Measurements from ENCODE around the gene IP6K1.
"Not testable (repeated sequence)": the region's sequence is repeated elsewhere in the genome, so short reads cannot be mapped to it uniquely, and the experiment has no call there.

The IP6K1 gene

DNA sequence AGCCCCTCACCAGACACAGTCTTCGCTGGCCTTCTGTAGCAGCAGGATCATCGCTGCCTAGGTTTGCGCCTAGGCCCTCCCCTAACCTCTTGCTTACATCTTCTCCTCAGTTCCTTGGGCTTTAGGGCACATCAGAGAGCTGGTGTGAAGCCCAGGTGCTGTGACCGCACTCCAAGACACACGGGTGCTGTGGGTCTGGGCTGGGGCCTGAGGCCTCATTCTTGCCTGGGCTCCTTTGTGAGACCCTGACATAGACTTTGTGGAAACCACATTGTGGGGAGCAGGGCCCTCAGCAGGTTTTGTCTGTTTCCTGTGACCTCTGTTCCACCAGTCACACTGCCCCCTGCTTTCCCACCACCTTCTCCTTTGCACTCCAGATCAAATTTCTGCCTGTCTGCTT, 74.9 kb downstream of the IP6K1 start:
- DNase-seq (ENCODE audit: low spot score) = no peak

DNA sequence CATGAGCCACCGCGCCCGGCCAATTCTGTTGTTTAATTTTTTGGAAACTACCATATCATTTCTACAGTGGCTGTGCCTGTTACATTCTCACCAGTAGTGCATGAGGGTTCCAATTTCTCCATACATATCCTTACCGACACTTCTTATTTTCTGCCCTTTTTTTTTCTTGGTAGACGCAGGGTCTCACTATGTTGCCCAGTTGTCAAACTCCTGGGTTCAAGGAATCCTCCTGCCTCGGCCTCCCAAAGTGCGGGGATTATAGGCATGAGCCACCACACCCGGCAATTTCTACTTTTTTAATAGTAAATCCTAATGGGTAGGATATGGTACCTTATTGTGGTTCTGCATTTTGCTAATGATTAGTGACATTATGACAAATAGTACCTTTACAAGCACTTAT, 76.5 kb downstream of the IP6K1 start:
- DNase-seq (ENCODE audit: low spot score) = no peak

DNA sequence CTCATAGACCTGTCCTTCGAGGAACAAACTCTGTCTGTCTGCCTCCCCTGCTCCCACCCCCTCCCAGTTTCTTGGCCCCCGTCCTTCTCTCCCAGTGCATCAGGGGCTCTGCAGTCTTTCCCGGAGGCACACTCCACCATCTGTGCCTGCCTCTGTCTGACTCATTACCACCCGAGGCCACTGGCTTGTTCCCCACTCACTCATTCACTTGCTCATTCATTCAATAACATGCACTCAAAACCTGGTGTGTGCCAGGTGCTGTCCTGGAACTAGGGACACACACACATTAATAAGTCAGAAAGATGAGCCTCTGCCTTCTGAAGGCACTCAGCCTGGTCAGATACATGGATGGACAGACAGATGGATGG, 79.2 kb downstream of the IP6K1 start:
- DNase-seq (ENCODE audit: low spot score) = peak; percentile 20

DNA sequence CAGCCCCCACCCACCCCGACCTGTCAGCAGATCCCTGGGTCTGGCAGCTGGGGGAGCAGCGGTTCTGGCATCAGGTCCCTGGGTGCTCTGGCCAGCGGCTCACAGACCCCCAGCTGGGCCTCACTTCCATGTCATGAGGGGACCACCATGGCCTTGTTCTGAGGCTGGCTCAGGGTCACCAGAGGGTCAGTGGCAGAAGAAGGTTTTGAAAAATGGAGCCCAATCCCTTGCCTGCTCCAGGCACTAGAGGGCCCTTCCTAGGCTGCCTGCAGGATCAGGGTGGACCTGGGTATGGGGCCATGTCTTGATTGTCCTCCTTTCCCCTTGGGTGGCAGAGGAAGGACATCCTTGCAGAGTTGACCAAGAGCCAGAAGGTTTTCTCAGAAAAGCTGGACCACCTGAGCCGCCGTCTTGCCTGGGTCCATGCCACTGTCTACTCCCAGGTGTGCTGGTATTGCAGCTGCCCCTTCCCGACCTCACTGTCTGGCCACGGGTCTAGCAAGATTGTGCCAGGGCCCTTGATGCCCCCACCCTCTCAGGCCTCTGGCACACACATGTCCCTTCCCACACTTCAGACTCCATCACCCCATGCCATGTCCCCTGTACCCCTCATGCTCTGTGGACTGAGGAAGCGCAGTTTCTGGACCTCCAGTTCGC, 79.8 kb downstream of the IP6K1 start:
- DNase-seq (ENCODE audit: low spot score) = no peak

DNA sequence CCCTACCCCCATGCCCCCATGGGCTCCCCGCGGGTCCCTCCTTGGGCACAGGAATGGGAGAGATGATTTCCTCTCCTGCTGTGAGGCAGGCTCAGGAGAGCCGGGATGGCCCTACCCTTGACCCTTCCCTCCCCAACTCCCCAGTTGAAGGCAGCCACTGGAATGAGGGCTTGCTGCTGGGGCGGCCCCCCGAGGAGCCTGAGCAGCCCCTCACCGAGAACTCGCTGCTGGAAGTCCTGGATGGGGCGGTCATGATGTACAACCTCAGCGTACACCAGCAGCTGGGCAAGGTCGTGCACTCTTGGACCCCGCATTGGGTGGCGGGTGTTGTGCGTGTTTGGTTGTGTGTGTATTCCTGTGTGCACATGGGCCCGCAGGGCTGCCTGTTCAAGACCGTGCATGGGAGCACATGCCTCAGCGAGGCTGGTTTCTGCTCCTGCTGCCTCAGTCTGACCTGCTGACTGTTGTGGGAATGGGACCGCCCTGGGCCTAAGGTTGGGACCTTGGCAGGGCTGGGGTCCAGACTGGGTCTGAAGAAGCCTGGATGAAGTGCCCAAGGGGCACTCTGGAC, 80.9 kb downstream of the IP6K1 start:
- DNase-seq (ENCODE audit: low spot score) = no peak

DNA sequence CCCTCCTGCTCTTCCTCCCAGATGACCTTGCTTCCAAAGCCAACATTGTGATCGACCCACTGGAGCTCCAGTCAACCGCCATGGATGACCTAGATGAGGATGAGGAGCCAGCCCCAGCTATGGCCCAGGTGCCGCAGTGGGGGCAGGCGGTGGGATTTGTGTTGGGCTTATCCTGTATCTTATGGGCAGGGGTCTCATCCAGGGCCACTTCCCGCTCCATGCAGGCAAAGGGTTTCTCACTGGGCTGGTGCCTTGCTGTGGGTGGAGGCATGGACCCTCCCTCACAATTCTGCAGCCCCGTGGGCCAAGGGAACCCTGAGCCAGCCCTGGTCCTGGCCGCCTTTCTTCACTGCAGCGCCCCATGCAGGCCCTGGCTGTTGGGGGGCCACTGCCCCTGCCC, 81.7 kb downstream of the IP6K1 start:
- no peak for DNase-seq (ENCODE audit: low spot score)

DNA sequence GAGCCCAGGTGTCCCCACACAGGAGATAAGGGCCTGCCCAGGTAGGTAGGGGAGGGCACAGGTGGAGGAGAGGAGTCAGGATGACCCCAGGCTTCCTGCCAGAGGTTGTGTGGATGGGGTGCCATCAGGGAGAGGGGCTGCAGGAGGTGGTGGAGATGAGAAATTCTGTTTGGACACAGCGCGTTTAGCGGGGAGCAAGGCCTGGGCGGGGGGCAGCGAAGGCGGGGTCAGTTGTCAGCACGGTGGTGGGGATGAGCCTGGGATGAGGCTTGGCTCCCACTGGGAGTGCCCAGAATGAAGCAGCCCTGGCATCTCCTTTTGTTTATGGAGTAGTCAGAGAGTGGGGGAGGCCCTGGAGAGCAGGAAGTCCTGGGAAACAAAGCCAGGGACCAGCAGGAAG, 82.4 kb downstream of the IP6K1 start:
- no peak for DNase-seq (ENCODE audit: low spot score)

DNA sequence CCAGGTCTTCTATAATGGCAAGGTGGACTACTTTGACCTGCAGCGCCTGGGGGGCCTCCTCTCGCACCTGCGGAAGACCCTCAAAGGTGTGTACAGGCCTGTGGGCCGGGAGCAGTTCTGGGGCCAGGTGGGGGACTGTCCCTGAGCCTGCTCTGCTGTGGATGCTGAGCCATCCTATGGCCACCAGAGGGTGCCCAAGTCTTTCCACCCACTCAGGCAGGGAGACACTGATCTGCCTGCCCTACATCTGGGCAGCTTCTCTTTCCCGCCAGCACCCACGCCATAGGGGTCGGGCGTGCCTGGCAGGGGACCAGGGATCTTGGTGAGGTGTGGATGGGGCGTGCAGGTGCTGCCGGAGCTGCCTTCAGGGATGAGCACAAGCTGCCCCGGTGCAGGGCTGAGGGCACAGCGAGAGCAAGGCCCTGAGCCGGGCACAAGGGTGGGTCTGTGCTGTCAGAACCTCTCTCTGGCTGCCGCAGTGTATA, 82.9 kb downstream of the IP6K1 start:
- DNase-seq (ENCODE audit: low spot score) = peak; percentile 68

DNA sequence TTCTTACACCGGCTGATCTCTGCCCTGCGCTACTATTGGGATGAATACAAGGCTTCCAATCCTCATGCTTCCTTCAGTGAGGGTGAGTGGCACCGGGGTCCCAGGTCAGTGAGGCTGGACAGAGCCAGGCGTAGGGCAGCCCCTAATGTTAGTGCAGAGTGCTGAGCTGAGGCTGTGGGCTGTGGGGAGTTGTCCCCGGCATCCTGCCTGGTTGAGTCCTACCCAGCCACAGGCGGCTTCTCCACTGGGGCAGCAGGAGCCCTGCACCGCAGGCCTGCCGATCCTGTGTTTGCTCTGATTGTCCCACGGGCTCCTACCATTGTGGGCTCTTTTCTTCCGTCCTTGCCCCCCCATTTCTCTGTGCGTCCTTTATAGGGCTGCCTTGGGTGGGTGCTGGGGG, 83.7 kb downstream of the IP6K1 start:
- no peak for DNase-seq (ENCODE audit: low spot score)

DNA sequence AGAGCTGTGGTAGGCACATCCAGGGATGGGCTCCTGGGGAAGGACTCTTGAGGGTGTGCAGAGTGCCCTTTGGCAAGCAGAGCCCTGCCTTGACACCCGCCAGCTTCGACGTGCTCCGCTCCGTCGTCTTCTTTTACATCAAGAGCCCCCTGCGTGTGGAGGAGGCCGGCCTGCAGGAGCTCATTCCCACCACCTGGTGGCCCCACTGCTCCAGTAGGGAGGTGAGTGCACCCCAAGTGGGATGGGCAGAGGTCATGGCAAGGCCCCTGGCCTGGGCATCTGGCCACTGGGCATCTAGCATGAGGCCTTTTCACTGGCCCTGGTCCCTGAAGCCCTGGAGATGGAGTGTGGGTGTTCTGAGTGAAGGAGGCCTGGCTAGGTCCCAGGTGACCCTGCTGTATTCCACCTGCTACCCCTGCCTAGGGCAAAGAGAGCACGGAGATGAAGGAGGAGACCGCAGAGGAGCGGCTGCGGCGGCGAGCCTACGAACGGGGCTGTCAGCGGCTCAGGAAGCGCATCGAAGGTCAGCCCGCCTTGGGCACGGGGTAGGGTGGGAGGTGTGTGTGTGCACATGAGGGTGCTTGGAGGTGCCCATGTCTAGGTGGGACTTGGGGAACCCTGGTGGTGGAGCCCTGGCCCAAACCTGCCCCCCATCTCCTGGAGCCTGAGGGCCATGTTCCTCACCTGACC, 84.8 kb downstream of the IP6K1 start:
- DNase-seq (ENCODE audit: low spot score) = no peak

DNA sequence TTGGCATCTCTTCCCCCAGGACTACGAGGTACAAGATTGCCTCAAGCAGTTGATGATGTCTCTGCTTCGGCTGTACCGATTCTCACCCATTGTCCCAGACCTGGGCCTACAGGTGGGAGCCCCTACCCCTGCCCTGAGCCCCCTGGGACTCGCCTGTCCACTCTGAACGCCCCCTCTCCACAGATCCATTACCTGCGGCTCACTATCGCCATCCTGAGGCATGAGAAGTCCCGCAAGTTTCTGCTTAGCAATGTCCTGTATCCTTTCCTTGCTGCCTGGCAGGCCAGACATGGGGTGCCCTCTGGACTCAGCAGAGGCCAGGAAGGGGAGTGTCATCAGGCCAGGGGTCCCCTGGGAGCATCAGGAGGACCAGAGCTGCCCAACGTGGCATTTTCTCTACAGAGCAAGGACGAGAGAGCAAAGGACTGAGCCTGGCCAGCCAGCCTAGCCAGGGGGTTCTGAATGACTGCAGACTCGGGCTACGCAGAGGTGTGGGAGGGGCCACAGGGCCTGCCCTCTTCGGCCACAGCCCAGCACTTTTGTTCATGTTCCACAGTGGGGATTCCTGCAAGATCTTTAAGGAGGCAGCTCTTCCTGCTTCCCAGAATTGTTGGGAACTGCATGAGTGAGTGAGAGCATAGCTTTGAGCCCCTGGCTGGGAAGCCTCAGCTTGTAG, 85.8 kb downstream of the IP6K1 start:
- no peak for DNase-seq (ENCODE audit: low spot score)

DNA sequence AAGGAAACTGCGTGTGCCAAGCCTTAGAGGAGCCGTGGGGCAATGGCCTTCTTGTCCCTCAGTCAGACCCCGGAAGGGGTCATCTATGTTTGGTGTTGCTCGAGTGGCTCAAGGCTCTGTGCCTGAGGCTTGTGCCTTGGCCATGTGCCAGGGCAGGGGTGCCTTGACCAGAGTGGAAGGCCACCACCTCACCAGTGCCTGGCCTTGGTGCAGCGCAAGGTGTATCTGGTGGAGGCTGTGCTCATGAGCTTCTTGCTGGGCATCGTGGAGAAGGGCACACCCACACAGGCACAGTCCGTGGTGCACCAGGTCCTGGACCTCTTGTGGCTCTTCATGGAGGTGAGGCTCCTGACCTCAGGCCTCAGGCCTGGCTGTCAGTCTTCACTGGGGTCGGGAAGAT, 86.3 kb downstream of the IP6K1 start:
- no peak for DNase-seq (ENCODE audit: low spot score)

DNA sequence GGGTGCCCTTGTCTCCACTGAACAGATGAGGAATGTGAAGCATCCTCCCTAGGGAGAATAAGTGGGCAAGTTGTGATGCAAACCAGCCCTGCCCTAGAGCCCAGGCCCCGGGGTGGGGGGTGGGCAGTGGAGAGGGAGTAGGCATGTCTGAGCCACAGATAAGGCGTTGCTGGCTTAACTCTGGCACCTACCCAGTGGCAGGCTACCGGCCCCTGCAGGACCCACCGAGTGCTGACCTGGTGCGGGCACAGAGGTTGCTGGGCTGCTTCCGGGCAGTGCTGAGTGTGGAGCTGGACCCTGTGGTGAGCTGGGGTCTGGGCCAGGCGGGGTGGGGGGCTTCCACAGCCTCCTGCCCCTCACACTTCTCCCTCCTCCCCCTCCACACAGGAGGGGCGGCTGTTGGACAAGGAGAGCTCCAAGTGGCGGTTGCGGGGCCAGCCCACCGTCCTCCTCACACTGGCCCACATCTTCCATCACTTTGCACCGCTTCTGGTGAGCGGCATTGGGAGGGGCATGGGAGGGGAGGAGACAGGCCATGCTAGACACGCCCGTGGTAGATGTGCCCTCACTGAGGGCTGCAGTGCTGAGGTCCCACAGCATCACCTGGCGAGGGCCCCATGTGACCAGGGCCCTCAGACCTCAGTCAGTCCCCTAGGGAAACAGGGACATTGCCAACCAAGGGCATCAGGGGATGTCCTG, 86.9 kb downstream of the IP6K1 start:
- DNase-seq (ENCODE audit: low spot score) = no peak

DNA sequence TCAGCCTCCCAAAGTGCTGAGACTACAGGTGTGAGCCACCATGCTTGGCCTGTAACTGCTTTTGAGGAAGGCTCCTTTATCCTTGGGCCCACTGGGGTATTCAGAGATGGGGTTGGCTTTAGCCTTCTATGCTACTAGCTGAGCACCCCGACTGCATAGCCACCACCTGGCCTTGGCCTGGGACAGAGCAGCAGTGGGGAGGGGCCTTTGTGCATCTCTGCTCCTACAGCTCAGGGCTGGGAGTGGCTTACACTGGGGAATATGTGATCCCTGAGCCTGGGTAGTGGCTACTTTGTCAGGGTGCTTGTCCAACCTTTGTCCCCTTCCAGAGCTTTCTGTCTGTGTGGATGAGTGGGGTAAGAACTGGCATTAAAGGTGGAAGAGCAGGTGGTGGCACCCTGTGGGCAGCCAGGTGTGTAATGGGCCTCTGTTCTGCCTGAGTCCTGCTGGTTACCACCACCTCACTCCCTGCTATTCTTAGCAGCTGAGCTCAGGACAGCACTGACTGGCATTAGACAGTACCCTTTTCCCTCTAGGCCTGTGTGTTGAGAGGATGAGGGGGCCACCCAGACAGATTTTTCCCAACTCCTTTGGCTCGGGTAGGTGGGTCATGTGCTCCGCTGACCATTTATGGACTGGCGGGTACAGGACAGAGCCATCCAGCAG, 90.9 kb downstream of the IP6K1 start:
- not testable (repeated sequence) for DNase-seq (ENCODE audit: low spot score)

DNA sequence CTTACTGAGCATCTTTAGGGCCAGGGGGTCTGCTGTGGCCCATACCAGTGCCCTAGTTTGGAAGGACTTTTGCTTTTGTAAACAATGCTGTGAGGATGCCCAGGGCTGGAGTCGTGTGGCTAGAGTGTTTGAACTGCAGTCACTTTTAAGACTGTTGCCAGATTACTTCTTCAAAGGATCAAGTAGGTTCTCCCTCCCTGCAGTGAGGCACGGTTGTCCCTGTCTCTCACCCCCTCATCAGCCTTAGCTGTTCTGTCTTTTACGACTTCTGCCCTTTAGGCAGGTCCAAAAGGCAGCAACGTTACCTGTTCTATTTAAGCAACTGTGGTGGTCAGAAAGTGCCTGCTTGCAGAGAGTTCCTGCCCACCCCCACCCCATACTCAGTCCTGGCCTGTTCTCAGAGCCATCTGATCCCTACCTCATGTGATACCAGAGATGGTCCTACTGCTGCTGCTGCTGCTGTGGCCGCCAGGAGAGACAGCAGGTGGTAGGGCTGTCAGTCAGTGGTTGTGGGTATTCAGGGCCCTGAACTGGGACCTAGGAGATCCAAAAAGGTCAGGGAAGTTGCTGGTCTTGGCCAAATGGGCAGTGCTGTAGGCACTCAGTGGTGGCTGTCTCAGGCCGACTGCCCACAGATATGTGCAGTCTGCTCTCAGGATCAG, 91.8 kb downstream of the IP6K1 start:
- DNase-seq (ENCODE audit: low spot score) = not testable (repeated sequence)

DNA sequence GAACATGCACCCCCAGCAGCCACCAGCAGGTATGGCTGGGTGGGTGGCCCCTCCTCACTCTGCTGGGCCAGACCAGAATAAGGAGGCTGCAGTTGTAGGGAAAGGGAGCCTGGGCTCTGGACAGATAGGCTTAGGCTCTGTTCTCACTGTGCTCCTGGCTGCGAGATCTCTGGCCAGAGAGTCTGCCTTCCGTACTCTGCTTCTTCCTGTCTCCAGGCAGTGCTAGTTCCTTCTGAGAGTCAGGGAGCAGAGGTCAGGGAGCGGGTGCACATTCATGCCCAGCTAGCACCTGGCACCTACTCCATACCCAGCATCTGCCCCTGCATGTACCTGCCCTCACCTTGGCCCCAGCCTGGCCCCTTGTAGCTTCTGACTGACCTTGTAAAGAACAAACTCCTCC, 94.9 kb downstream of the IP6K1 start:
- not testable (repeated sequence) for DNase-seq (ENCODE audit: low spot score)

DNA sequence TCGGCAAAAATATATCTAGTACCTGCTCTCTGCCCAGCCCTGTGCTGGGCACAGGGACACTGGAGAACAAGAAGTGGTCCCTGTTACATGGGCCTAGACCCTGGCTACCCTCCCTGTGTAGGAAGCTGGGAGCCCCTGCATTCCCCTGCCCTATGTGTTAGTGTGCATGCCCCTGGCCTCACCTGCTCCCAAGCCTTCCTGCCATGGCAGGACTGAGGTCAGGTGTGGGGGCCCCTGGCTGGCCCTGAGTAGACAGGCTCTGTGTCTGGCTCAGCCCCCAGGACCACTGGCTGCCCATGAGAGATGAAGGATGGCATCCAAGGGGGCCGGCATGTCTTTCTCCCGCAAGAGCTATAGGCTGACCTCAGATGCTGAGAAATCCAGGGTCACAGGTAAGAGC, 95.5 kb downstream of the IP6K1 start:
- not testable (repeated sequence) for DNase-seq (ENCODE audit: low spot score)

DNA sequence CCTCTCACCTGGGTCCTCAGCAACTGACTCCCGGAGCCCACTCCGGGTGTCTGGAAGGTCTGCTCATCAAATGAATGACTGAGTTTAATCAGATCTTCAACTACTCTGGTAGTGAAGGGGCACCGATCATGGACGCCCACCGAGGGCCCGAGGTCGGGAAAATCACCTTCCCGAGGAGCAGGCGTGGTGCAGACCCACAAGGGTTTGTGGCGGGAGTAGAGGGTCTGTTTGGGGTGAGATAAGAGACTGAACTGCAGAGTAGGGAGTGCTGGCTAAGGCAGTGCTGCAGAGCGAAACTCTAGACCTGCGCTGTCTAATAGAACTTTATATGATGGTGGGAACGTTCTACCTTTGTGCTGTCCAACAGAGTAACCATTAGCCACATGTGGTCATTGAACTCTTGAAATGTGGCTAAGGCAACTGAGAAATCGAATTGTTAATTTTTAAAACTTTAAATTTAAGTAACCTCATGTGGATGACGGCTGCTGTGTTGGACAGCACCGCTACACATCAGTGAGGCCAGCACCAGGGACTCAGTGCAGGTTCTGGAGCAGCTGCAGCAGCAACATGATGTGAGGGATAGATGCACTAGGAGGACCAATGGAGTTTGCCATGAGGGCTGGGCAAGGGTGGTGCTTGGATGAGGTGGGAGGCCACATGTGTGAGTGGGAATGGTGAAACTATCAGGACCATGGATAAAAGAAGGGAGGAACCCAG, 96.3 kb downstream of the IP6K1 start:
- not testable (repeated sequence) for DNase-seq (ENCODE audit: low spot score)

DNA sequence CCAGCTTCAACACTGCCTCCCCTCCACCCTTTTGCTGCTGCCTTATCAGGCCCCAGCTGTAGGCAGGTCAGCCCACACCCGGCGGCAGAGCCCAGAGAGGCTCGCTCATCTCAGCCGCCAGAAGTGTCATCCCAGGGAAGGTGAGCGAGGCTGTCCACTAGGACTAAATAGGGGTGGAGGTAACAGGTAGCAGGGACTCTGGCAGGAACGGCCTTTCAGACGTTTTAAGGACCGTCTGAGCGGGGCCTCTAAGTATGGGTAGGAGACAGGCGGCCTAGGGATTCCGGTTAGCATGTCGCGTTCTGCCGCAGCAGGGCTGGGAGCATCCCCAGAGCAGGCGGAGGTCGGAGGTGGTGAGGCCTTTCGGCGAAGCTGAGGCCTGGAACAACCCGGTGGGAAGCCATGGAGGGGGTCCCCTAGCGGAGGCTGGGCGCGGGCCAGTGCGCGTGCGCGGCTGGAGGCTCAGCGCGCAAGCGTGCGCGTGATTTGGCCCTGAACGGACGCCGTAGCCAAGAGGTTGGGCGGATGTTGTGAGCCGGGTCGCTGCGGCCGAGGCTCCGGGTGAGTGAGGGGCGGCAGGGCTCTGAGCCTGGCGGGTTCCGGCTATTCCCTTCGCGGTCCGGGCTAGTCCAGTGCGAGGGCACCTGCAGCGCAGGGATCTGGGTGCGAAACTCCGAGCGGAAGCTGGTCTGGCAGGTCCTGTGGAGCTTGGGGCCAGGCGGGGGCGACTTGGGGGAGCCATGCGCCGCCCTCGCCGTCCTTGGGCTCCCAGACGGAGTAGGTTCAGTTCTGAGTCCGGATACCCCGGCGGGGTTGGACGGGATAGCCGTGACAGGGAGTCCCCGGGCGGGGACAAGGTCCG, 97.1 kb downstream of the IP6K1 start, which contains the start of the genes MST1 and RNF123:
TSS of gene MST1 (minus strand) at position 429 of the 862 bp plus-strand sequence. CDS start 783 bp downstream, outside the sequence.
TSS of gene RNF123 (plus strand) at position 512 of the 862 bp plus-strand sequence. CDS start 1,609 bp downstream, outside the sequence.
- peak; percentile 90 for DNase-seq (ENCODE audit: low spot score)

Measured in kidney tubule cell (primary cell).